Brain microvascular endothelial cell (primary cell): ENCODE measurements around the gene NPLOC4.
A peak's percentile ranks its signal among the peaks of the same experiment; 100 is the strongest.
"Not testable (repeated sequence)": the region's sequence is repeated elsewhere in the genome, so short reads cannot be mapped to it uniquely, and the experiment has no call there.

Experiments used
- DNase-seq: peaks from one replicate; pipeline ENCODE4 v3.0.0-alpha.2; 2020
- H3K27ac ChIP-seq: fragments of 250-450 bp; sonication (Bioruptor Pico); 2 replicates; pipeline ENCODE4 v1.5.1; 2020; ENCODE audit warnings: mild to moderate bottlenecking, moderate library complexity
- H3K27me3 ChIP-seq: fragments of 250-450 bp; sonication (Bioruptor Pico); replicated peaks from 2 replicates; pipeline ENCODE4 v1.5.1; 2020; ENCODE audit warnings: mild to moderate bottlenecking
- H3K36me3 ChIP-seq: fragments of 250-450 bp; sonication (Bioruptor Pico); replicated peaks from 2 replicates; pipeline ENCODE4 v1.5.1; 2020; ENCODE audit warnings: mild to moderate bottlenecking
- H3K4me3 ChIP-seq: 2 replicates; pipeline ENCODE4 v1.5.1; 2011; ENCODE audit warnings: low read depth, mild to moderate bottlenecking, control low read depth, low read length, moderate library complexity
- CTCF ChIP-seq: IDR thresholded peaks from 2 replicates; pipeline ENCODE4 v1.5.1; 2011; ENCODE audit warnings: low read depth, mild to moderate bottlenecking, moderate library complexity, low read length, control low read depth, inconsistent platforms; ENCODE audit errors: missing control alignments
- in situ Hi-C: cut with HindIII; loops from 2 replicates; pipeline ENCODE4 v1.10.0; 2017; ENCODE audit warnings: low sequenced_read_pairs, low pct_ligation_motif_present

Gene NPLOC4

GRCh38 chr17:81586096-81586495 lies 50.8 kb downstream of the NPLOC4 start:
- Histone ChIP-seq H3K36me3 (peaks cover 77% of the 10 kb centered on the region), H3K27ac (no peak overlapping the region), H3K4me3 (no peak overlapping the region), H3K27me3 (no peaks in the 10 kb centered on the region)
- in situ Hi-C loops: no loop called here
- TF ChIP-seq CTCF: no peak
- no peak for DNase-seq

- H3K36me3 ChIP-seq: peaks cover 66% of the 10 kb centered on the region
- in situ Hi-C loops, DNase-seq: not testable (repeated sequence)
Measured at GRCh38 chr17:81584771-81585170, 52.1 kb downstream of the NPLOC4 start.

GRCh38 chr17:81583589-81584342 lies 53.1 kb downstream of the NPLOC4 start:
- Histone ChIP-seq H3K36me3 (peaks cover 64% of the 10 kb centered on the region), H3K27me3 (no peaks in the 10 kb centered on the region), H3K27ac (no peak overlapping the region), H3K4me3 (no peak overlapping the region)
- in situ Hi-C loops: no loop called here
- TF ChIP-seq CTCF: no peak
- no peak for DNase-seq

More at GRCh38 chr17:81584771-81585170, 52.1 kb downstream of the NPLOC4 start:
- H3K27me3 ChIP-seq, H3K27ac ChIP-seq, H3K4me3 ChIP-seq: not testable (repeated sequence)

- no peak for DNase-seq
- H3K27ac ChIP-seq: peak overlapping the region; percentile 34
- peaks cover 54% of the 10 kb centered on the region for H3K36me3 ChIP-seq
- in situ Hi-C loops: no loop called here
- no peak overlapping the region for H3K4me3 ChIP-seq
- peak; percentile 13 for TF ChIP-seq CTCF
- H3K27me3 ChIP-seq: no peaks in the 10 kb centered on the region
Measured at GRCh38 chr17:81582749-81583148, 54.2 kb downstream of the NPLOC4 start.

- peaks cover 52% of the 10 kb centered on the region for H3K36me3 ChIP-seq
- H3K4me3 ChIP-seq: no peak overlapping the region
- DNase-seq: peak; percentile 83
- TF ChIP-seq CTCF: no peak
- peak overlapping the region; percentile 34 for H3K27ac ChIP-seq
- no peaks in the 10 kb centered on the region for H3K27me3 ChIP-seq
- in situ Hi-C loops: no loop called here
Measured at GRCh38 chr17:81582341-81582740, 54.6 kb downstream of the NPLOC4 start.

GRCh38 chr17:81581758-81582157 lies 55.2 kb downstream of the NPLOC4 start:
- Histone ChIP-seq H3K36me3 (peaks cover 47% of the 10 kb centered on the region), H3K27ac (peak overlapping the region; percentile 4)

More at GRCh38 chr17:81581758-81582157, 55.2 kb downstream of the NPLOC4 start:
- H3K27me3 ChIP-seq: no peaks in the 10 kb centered on the region
- no peak for DNase-seq
- H3K4me3 ChIP-seq: no peak overlapping the region
- no peak for TF ChIP-seq CTCF
- in situ Hi-C loops: no loop called here
